ENCODE results near the gene ITGB8. TPM values are rescaled to one million over a fixed set of nuclear protein-coding genes. Genes with fewer than 3 reads are reported as not detected.

Gene ITGB8
- total and polyA plus RNA-seq, 2 of the 4 experiments (the other 2 are of a cell fraction), result 2.6 to 10.2 TPM

DNA sequence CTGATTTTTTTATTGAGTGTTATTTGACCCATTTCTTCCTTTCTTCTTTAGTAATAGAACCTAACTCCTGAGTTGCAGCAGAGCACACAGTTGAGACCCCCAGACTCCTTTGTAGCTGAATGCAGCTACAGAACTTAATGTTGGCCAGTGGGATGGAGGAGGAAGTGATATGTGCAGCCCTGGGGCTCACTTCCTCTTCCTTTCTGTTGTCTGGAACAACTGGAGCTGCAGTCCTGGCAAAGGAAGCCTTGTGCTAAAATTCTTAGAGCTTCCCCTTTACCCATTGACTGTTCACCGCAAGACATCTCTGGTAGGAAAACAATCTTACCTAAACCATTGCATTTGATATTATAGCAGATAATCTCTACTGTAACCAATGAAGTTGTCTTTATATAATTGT is 86.6 kb downstream of the ITGB8 start:
- no peaks in the 10 kb centered on the region for H3K4me1 ChIP-seq (ENCODE audit: control insufficient read depth, insufficient read depth, low read length)
- H3K4me3 ChIP-seq (ENCODE audit: insufficient read depth, low read depth, low read length), result no peak overlapping the region
- ATAC-seq (ENCODE audit: low read depth), result no peak
- H2AK5ac ChIP-seq (ENCODE audit: low read depth, low read length), result no peak overlapping the region
- no peak overlapping the region for H3K14ac ChIP-seq (replicated peaks; ENCODE audit: low read depth, low read length)
- H3K27ac ChIP-seq (ENCODE audit: insufficient read depth, low read length), result no peak overlapping the region
- H2AFZ ChIP-seq (replicated peaks; ENCODE audit: low read length, poor library complexity), result no peak overlapping the region
- POLR2A ChIA-PET (ENCODE audit: unreplicated experiment), result no interaction called here
- no peak overlapping the region for H3K4ac ChIP-seq (ENCODE audit: low read depth, low read length)
- H4K91ac ChIP-seq (ENCODE audit: insufficient read depth, low read depth, low read length), result no peak overlapping the region
- dilution Hi-C loops (cut with HindIII; ENCODE audit: low sequenced_read_pairs, unreplicated experiment), result no loop called here
- H4K5ac ChIP-seq (ENCODE audit: low read depth, low read length), result no peak overlapping the region
- H3K9me3 ChIP-seq (ENCODE audit: control insufficient read depth, insufficient read depth, low read length), result no peaks in the 10 kb centered on the region
- no peak overlapping the region for H2BK20ac ChIP-seq (ENCODE audit: low read depth, low read length)
- no peaks in the 10 kb centered on the region for H3K79me1 ChIP-seq (ENCODE audit: low read depth in 1 of 2, low read length in 2 of 2)
- no peaks in the 10 kb centered on the region for H3K27me3 ChIP-seq (ENCODE audit: control insufficient read depth, insufficient read depth, low read length)
- no peak overlapping the region for H2BK120ac ChIP-seq (ENCODE audit: low read depth, low read length)
- CTCF ChIA-PET, result no interaction called here
- DNase-seq, result no peak
- no peak overlapping the region for H2AK9ac ChIP-seq (replicated peaks; ENCODE audit: low read depth, low read length, poor library complexity)
- H3K23ac ChIP-seq (ENCODE audit: low read depth, low read length), result no peak overlapping the region
- in situ Hi-C loops (cut with MboI; ENCODE audit: low sequenced_read_pairs), result no loop called here
- no peak overlapping the region for H4K8ac ChIP-seq (ENCODE audit: low read depth in 2 of 2, low read length in 2 of 2)
- no TSS peak for BruUV-seq (replicated peaks)
- no peaks in the 10 kb centered on the region for H3K9me1 ChIP-seq (ENCODE audit: insufficient read depth, low read length)
- H3K9ac ChIP-seq (ENCODE audit: low read depth, low read length), result no peak overlapping the region
- H3K56ac ChIP-seq (ENCODE audit: extremely low read depth, insufficient read depth, low read length), result no peak overlapping the region
- H2BK5ac ChIP-seq (ENCODE audit: low read depth, low read length, poor library complexity, severe bottlenecking), result no peak overlapping the region
- no peak for TF ChIP-seq POLR2A (IDR thresholded peaks at IDR 0.05; ENCODE audit: low read depth, low read length)
- no peak for TF ChIP-seq RFX5 (IDR thresholded peaks at IDR 0.05; ENCODE audit: low read depth, low read length)
- no peak for TF ChIP-seq NFE2L2 (IDR thresholded peaks at IDR 0.05; ENCODE audit: low read depth, low read length)
- intact Hi-C loops (cut with micrococcal nuclease), result no loop called here
- no peak overlapping the region for H2BK15ac ChIP-seq (ENCODE audit: low read depth, low read length)
- H3K4me2 ChIP-seq (ENCODE audit: low read depth, low read length), result no peak overlapping the region
- H3K36me3 ChIP-seq (ENCODE audit: control insufficient read depth, insufficient read depth, low read length), result no peaks in the 10 kb centered on the region
- no CpG with 5 or more reads among the region's 1 CpG for WGBS, 2 experiments (ENCODE audit: extremely low coverage in 2 of 2, insufficient read length in 1 of 2)
- no peaks in the 10 kb centered on the region for H4K20me1 ChIP-seq (ENCODE audit: insufficient read depth, low read length)
- H3K18ac ChIP-seq (ENCODE audit: low read depth, low read length), result no peak overlapping the region

Measured in IMR-90 (cell line).